Endothelial cell of umbilical vein (primary cell): ENCODE results near the gene INPP1. TPM values are rescaled to one million over a fixed set of nuclear protein-coding genes. Genes with fewer than 3 reads are reported as not detected.

Source experiments
- BruUV-seq: library from RNA; stranded (reverse); fragments of 400-500 nt; replicated peaks from 2 replicates; lab custom pipeline; 2021; lab: Mats Ljungman, UMichigan
- CTCF ChIA-PET: fragments of 300-600, 350-600 bp; sonication (Branson Sonifier 250); formaldehyde crosslinking; loops from one replicate; lab custom pipeline; 2021; ENCODE audit warnings: antibody characterized with exemption, inconsistent platforms; lab: Charles Lee
- POLR2A ChIA-PET: fragments of 300-600, 350-600 bp; sonication (Branson Sonifier 250); formaldehyde crosslinking; loops from one replicate; lab custom pipeline; 2021; ENCODE audit warnings: antibody characterized with exemption, inconsistent platforms; lab: Charles Lee
- DNase-seq: peaks from one replicate; pipeline ENCODE4 v3.0.0-alpha.2; 2011; ENCODE audit warnings: low read depth, low spot score
- FAIRE-seq: peaks from 2 replicates; lab custom pipeline; 2011; peaks lifted over from hg19 to GRCh38; lab: Jason Lieb, UNC
- H2AFZ ChIP-seq: 2 replicates; pipeline ENCODE4 v1.6.0; 2012; ENCODE audit warnings: low read depth, low read length, control low read depth, inconsistent platforms
- H3K27ac ChIP-seq: 2 replicates; pipeline ENCODE4 v1.5.1; 2011; ENCODE audit warnings: low read depth, mild to moderate bottlenecking, control low read depth, low read length, moderate library complexity; ENCODE audit not compliant: insufficient read depth
- H3K27me3 ChIP-seq, 2 experiments: 2 replicates each; pipeline versions ENCODE4 v1.6.0 to v1.6.1; 2011; ENCODE audit warnings: low read length in 2 of 2, mixed read lengths in 1 of 2; ENCODE audit not compliant: control insufficient read depth in 2 of 2, insufficient read depth in 2 of 2
- H3K36me3 ChIP-seq, 2 experiments: 2 replicates in 1 of 2; 3 replicates in 1 of 2; pipeline ENCODE4 v1.5.1; 2011; ENCODE audit warnings: low read length in 2 of 2, mild to moderate bottlenecking in 1 of 2, moderate library complexity in 1 of 2; ENCODE audit not compliant: control insufficient read depth in 2 of 2, insufficient read depth in 2 of 2; ENCODE audit errors: extremely low read depth in 1 of 2
- H3K4me1 ChIP-seq: 3 replicates; pipeline ENCODE4 v1.5.1; 2011; ENCODE audit warnings: mild to moderate bottlenecking, low read length; ENCODE audit not compliant: control insufficient read depth, insufficient read depth; ENCODE audit errors: extremely low read depth
- H3K4me2 ChIP-seq: 2 replicates; pipeline ENCODE4 v1.6.1; 2011; ENCODE audit warnings: low read length, control low read depth, mixed read lengths; ENCODE audit not compliant: insufficient read depth
- H3K4me3 ChIP-seq, 3 experiments: fragments of 200-600 bp in 1 of 3; sonication (generic), shearing (Covaris generic) in 1 of 3; replicated peaks in 1 of 3; 2 replicates each; pipeline ENCODE4 v1.5.1; 2011 to 2016; ENCODE audit warnings: control low read depth in 3 of 3, low read length in 3 of 3, mild to moderate bottlenecking in 2 of 3, inconsistent platforms in 1 of 3, low read depth in 1 of 3, moderate library complexity in 1 of 3; ENCODE audit not compliant: insufficient read depth in 1 of 3
- H3K79me2 ChIP-seq: 2 replicates; pipeline ENCODE4 v1.6.0; 2012; ENCODE audit warnings: low read length, inconsistent platforms; ENCODE audit not compliant: control insufficient read depth, insufficient read depth
- H3K9ac ChIP-seq: replicated peaks from 2 replicates; pipeline ENCODE3; 2011; ENCODE audit warnings: low read length, control low read depth; ENCODE audit not compliant: insufficient read depth; ENCODE audit errors: extremely low read depth
- H3K9me1 ChIP-seq: replicated peaks from 3 replicates; pipeline ENCODE4 v1.6.0; 2011; ENCODE audit warnings: mild to moderate bottlenecking, low read length; ENCODE audit not compliant: control insufficient read depth, insufficient read depth; ENCODE audit errors: extremely low read depth
- H3K9me3 ChIP-seq: replicated peaks from 2 replicates; pipeline ENCODE4 v1.5.1; 2012; ENCODE audit warnings: low read length, inconsistent platforms; ENCODE audit not compliant: control insufficient read depth, insufficient read depth
- H4K20me1 ChIP-seq: replicated peaks from 2 replicates; pipeline ENCODE3; 2011; ENCODE audit warnings: mild to moderate bottlenecking, low read length; ENCODE audit not compliant: control insufficient read depth, insufficient read depth; ENCODE audit errors: extremely low read depth
- CTCF ChIP-seq, 2 donors: IDR thresholded peaks; 1 replicate in 1 of 2; 2 replicates in 1 of 2; pipeline ENCODE4 v1.5.1; 2011; ENCODE audit warnings: low read length in 2 of 2, mild to moderate bottlenecking in 2 of 2, moderate library complexity in 2 of 2, control low read depth in 1 of 2, inconsistent platforms in 1 of 2, low read depth in 1 of 2; ENCODE audit not compliant: insufficient read depth in 1 of 2; ENCODE audit errors: extremely low read depth in 1 of 2
- EZH2 ChIP-seq: IDR thresholded peaks from 2 replicates; pipeline ENCODE4 v1.6.1; 2012; ENCODE audit warnings: borderline replicate concordance, low read depth, mild to moderate bottlenecking, moderate library complexity, low read length, inconsistent platforms; ENCODE audit not compliant: severe bottlenecking
- FOS ChIP-seq: IDR thresholded peaks from 2 replicates; pipeline ENCODE4 v1.6.1; 2011; ENCODE audit warnings: mild to moderate bottlenecking, low read length, moderate library complexity, borderline replicate concordance; ENCODE audit not compliant: insufficient read depth
- GATA2 ChIP-seq: IDR thresholded peaks from 2 replicates; pipeline ENCODE4 v1.7.0; 2011; ENCODE audit warnings: low read depth, mild to moderate bottlenecking, moderate library complexity, mixed read lengths, low read length; ENCODE audit not compliant: insufficient read length, insufficient read depth
- JUN ChIP-seq: IDR thresholded peaks from 2 replicates; pipeline ENCODE4 v1.6.1; 2011; ENCODE audit warnings: borderline replicate concordance, low read depth; ENCODE audit not compliant: insufficient read length, insufficient read depth
- MAX ChIP-seq: IDR thresholded peaks from 2 replicates; pipeline ENCODE4 v1.6.1; 2011; ENCODE audit not compliant: insufficient read depth, insufficient read length
- MYC ChIP-seq: IDR thresholded peaks from one replicate; pipeline ENCODE4 v1.6.1; 2011; ENCODE audit warnings: mild to moderate bottlenecking, low read depth, low read length
- POLR2A ChIP-seq: IDR thresholded peaks from 2 replicates; pipeline ENCODE4 v1.6.1; 2012; ENCODE audit warnings: low read depth, mild to moderate bottlenecking, control low read depth, low read length
- POLR2AphosphoS5 ChIP-seq: IDR thresholded peaks from 2 replicates; pipeline ENCODE4 v1.6.1; 2012; ENCODE audit warnings: low read depth, mild to moderate bottlenecking, control low read depth, low read length, moderate library complexity; ENCODE audit not compliant: insufficient read depth
- dilution Hi-C: fragments of 300-500 bp; cut with MboI; formaldehyde crosslinking; loops from one replicate; pipeline ENCODE4 v1.15.0; 2019; ENCODE audit warnings: low sequenced_read_pairs; ENCODE audit not compliant: extremely low pct_ligation_motif_present
- intact Hi-C: fragments of 100-400 bp; cut with micrococcal nuclease; formaldehyde crosslinking; loops from one replicate; pipeline ENCODE4 v1.10.0; 2022
- polyA plus RNA-seq, 4 experiments: library from polyadenylated mRNA; depleted of rRNA in 3 of 4; stranded (reverse) in 3 of 4; unstranded in 1 of 4; fragments of >200 nt; gene quantifications; 2 replicates each; pipeline versions ENCODE4 v1.2.1 to v1.2.3, GENCODE V29; 2011 to 2012; ENCODE audit warnings: missing spikeins in 1 of 4
- total RNA-seq: library from RNA; stranded (reverse); gene quantifications from 2 replicates; pipeline ENCODE4 v1.2.3, GENCODE V29; 2021

Gene INPP1
- total and polyA plus RNA-seq, 2 donors (not counting 3 experiments of a cell fraction or from before 2014, with no cell fraction given): 10.6 to 36.8 TPM

GRCh38 chr2:190396271-190396670 lies 52.9 kb downstream of the INPP1 start:
- intact Hi-C loops: no loop called here
- Histone ChIP-seq H3K9ac (no peak overlapping the region), H3K27me3 (peaks cover 4 to 7% of the 10 kb centered on the region in 2 experiments), H3K36me3 (no peaks in the 10 kb centered on the region), H3K4me1 (no peaks in the 10 kb centered on the region), H3K4me3 (no peak overlapping the region), H3K79me2 (no peaks in the 10 kb centered on the region), H3K27ac (no peak overlapping the region), H4K20me1 (no peaks in the 10 kb centered on the region), H3K9me1 (no peaks in the 10 kb centered on the region), H3K9me3 (no peaks in the 10 kb centered on the region), H3K4me2 (no peak overlapping the region), H2AFZ (no peak overlapping the region)
- no peak for TF ChIP-seq CTCF (IDR thresholded peaks at IDR 0.05; ENCODE audit: extremely low read depth in 1 of 2, insufficient read depth in 1 of 2, low read depth in 1 of 2, low read length in 2 of 2)
- TF ChIP-seq GATA2: no peak
- no peak for TF ChIP-seq POLR2A
- TF ChIP-seq EZH2: no peak
- no peak for TF ChIP-seq JUN
- TF ChIP-seq FOS: no peak
- no peak for TF ChIP-seq POLR2AphosphoS5
- TF ChIP-seq MYC: no peak
- no peak for TF ChIP-seq MAX
- no peak for DNase-seq
- POLR2A ChIA-PET: no interaction called here
- CTCF ChIA-PET: interaction anchor here (1.0 to 1.4 kb wide), 2 partner anchors 20 to 67 kb away, joined by 3 to 4 read pairs; no protein-coding TSS in a partner anchor
- no TSS peak for BruUV-seq
- no peak for FAIRE-seq
- dilution Hi-C loops: no loop called here
